Gastrocnemius medialis (tissue), 4 donors: ENCODE measurements around the gene ALB.

ENCODE experiments used
- POLR2A ChIP-seq, 2 donors: fragments of 450-650 bp; IDR thresholded peaks; one replicate each; pipeline ENCODE4 v1.6.1; 2017; ENCODE audit warnings: antibody characterized with exemption in 2 of 2, mild to moderate bottlenecking in 2 of 2, moderate library complexity in 2 of 2
- TF ChIP-seq, protein P1 (sequence below), 5 experiments: fragments of 450-650 bp in 3 of 5; fragments of 200-600 bp in 2 of 5; sonication (generic) in 2 of 5; IDR thresholded peaks in 4 of 5; conservative IDR thresholded peaks in 1 of 5; 1 replicate in 4 of 5; 2 replicates in 1 of 5; pipeline ENCODE4 v1.5.1; 2016 to 2019; ENCODE audit warnings: antibody characterized with exemption in 5 of 5, mild to moderate bottlenecking in 3 of 5, moderate library complexity in 3 of 5

DNA sequence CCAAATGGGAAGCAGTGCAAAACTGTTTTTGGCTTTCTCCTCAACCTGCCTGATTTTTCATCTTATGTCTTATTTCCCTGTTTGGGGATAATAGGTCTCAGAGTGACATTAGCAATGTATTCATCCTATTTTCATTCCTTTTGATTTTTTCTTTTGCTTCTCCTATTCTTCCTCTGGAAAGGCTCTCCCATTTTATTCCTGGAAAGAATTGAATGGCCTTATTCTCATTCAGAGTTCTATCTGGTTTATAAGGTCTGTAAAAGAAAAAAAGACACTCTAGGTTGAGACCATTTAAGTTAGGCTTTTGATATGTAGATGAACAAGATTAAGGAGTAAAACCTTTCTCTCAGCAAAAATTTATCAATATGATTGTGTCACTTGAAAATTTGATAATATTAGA lies 27.8 kb upstream of the ALB start:
- TF ChIP-seq, protein P1, sequence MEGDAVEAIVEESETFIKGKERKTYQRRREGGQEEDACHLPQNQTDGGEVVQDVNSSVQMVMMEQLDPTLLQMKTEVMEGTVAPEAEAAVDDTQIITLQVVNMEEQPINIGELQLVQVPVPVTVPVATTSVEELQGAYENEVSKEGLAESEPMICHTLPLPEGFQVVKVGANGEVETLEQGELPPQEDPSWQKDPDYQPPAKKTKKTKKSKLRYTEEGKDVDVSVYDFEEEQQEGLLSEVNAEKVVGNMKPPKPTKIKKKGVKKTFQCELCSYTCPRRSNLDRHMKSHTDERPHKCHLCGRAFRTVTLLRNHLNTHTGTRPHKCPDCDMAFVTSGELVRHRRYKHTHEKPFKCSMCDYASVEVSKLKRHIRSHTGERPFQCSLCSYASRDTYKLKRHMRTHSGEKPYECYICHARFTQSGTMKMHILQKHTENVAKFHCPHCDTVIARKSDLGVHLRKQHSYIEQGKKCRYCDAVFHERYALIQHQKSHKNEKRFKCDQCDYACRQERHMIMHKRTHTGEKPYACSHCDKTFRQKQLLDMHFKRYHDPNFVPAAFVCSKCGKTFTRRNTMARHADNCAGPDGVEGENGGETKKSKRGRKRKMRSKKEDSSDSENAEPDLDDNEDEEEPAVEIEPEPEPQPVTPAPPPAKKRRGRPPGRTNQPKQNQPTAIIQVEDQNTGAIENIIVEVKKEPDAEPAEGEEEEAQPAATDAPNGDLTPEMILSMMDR (IDR thresholded peaks at IDR 0.05 in 4 of 5, conservative IDR thresholded peaks at IDR 0.05 in 1 of 5): no peak
- no peak for TF ChIP-seq POLR2A (IDR thresholded peaks at IDR 0.05)
